ENCODE data around the gene SH3D21. TPM values are rescaled to one million over a fixed set of nuclear protein-coding genes. Genes with fewer than 3 reads are reported as not detected.

Gene SH3D21
- polyA plus RNA-seq, 6 donors from 2014 or later = 0.23 to 0.51 (median 0.36) TPM; not detected in 2

DNA sequence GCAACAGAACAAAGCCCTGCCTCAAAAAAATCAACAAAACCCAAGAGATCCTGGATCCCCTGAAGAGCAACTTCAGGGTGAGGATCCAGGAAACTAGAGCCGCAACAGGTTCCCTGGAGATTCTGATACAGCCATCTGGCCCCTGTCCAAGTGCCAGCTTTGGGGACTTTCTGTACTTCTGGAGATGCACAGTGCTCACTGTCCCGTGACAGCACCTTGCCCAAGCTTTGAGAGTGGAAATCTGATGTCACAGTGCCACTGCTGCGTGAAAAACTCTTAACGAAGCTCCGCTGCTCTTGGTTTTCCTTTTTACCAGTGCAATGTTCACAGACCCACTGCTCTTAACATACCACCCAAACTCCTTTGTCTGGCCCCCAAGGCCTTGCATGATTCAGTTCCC lies 53.2 kb downstream of the SH3D21 start:
- no peaks in the 10 kb centered on the region for H3K9me3 Mint-ChIP-seq
- peak overlapping the region in 7 of 8 donors; percentile 12 to 84 (median 58) for H3K4me3 Mint-ChIP-seq
- H3K4me1 Mint-ChIP-seq = peaks cover 12 to 21% (median 20%) of the 10 kb centered on the region in 3 donors
- no peaks in the 10 kb centered on the region for H3K27me3 Mint-ChIP-seq
- H3K27ac Mint-ChIP-seq = peak overlapping the region; percentile 74 to 98 (median 96)
- DNase-seq = peak; percentile 37
- ATAC-seq (ENCODE audit: low read depth in 2 of 2) = peak; percentile 81 to 83
- H3K36me3 Mint-ChIP-seq = no peaks in the 10 kb centered on the region

- peak; percentile 25 for DNase-seq
- H3K36me3 Mint-ChIP-seq = no peaks in the 10 kb centered on the region
- H3K27me3 Mint-ChIP-seq = no peaks in the 10 kb centered on the region
- peak; percentile 86 to 87 for ATAC-seq (ENCODE audit: low read depth in 2 of 2)
- H3K9me3 Mint-ChIP-seq = no peaks in the 10 kb centered on the region
- peak overlapping the region; percentile 74 to 98 (median 96) for H3K27ac Mint-ChIP-seq
- H3K4me3 Mint-ChIP-seq = peak overlapping the region; percentile 9 to 84 (median 58)
- H3K4me1 Mint-ChIP-seq = peaks cover 12 to 24% (median 22%) of the 10 kb centered on the region in 3 donors
Observed at GRCh38 chr1:36359911-36360550, 53.9 kb downstream of the SH3D21 start.

DNA sequence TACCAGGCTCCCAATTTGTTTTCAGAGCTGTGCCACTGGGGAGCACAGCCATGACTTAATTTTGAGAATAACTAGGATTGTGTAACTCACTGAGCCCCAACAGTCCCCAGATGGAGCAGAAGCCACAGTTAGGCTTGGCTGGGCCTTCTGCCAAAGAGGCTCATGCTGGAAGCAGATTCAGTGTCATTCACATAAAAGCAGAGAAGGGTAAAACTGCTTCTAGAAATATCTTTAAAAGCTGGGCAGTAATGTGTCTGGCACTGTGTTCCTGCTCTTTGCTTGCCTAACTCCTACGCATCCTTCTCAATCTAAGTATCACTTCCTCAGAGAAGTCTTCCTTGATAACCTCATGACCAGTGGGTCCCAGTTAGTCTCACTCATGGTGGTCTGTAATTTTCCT lies 59.2 kb downstream of the SH3D21 start:
- Mint-ChIP-seq H3K27ac (peak overlapping the region; percentile 87 to 97 (median 92)), H3K9me3 (no peaks in the 10 kb centered on the region), H3K4me3 (peak overlapping the region in 4 of 8 donors; percentile 47 to 86 (median 66))

DNA sequence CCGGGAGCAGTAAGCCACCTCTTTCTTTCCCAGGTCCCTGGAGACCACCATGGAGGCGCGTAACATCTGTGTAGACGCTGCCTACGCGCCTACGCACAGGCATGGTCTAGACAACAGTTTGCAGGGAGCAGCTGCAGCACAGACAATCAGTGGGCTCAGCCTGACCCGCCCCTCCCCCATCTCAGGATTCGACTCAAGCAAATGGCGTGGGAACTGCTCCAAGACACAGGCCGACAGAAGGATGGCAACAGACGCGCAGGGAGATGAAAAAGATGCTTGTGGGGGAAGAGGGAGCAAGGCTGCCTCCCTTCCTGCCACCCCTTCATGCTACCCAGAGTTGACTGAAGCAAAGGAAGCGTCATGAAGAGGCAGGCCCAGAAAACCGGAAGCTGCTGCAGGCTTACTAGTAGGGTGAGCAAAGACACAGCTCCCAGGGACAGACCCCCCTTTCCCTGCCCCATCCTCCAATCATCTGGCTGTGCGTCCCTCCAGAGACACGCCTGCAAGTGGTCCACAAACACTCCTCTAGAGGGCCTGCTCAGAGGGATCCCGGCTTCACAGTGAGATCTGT lies 60.0 kb downstream of the SH3D21 start:
- peaks cover 47 to 65% (median 55%) of the 10 kb centered on the region in 3 donors for H3K4me1 Mint-ChIP-seq
- peak; percentile 55 for DNase-seq
- peak overlapping the region; percentile 87 to 97 (median 92) for H3K27ac Mint-ChIP-seq
- peak; percentile 80 to 81 for ATAC-seq (ENCODE audit: low read depth in 2 of 2)
- no peaks in the 10 kb centered on the region for H3K27me3 Mint-ChIP-seq
- peak overlapping the region in 6 of 8 donors; percentile 47 to 86 (median 60) for H3K4me3 Mint-ChIP-seq
- no peaks in the 10 kb centered on the region for H3K36me3 Mint-ChIP-seq
- H3K9me3 Mint-ChIP-seq = no peaks in the 10 kb centered on the region

More for the DNA sequence above, 59.2 kb downstream of the SH3D21 start:
- H3K4me1 Mint-ChIP-seq = peaks cover 48 to 60% (median 53%) of the 10 kb centered on the region in 3 donors
- H3K27me3 Mint-ChIP-seq = no peaks in the 10 kb centered on the region
- ATAC-seq (ENCODE audit: low read depth in 2 of 2) (peak in 1 of 2 donors; percentile 18), DNase-seq (no peak)
- H3K36me3 Mint-ChIP-seq = no peaks in the 10 kb centered on the region

GRCh38 chr1:36367066-36367465 lies 60.9 kb downstream of the SH3D21 start:
- Mint-ChIP-seq H3K4me3 (peak overlapping the region in 3 of 8 donors; percentile 35 to 54 (median 53)), H3K4me1 (peaks cover 46 to 73% (median 56%) of the 10 kb centered on the region in 3 donors), H3K9me3 (no peaks in the 10 kb centered on the region), H3K27ac (peak overlapping the region in 5 of 6 donors; percentile 60 to 97 (median 92)), H3K27me3 (no peaks in the 10 kb centered on the region), H3K36me3 (no peaks in the 10 kb centered on the region)
- no peak for DNase-seq
- no peak for ATAC-seq (ENCODE audit: low read depth in 2 of 2)

DNA sequence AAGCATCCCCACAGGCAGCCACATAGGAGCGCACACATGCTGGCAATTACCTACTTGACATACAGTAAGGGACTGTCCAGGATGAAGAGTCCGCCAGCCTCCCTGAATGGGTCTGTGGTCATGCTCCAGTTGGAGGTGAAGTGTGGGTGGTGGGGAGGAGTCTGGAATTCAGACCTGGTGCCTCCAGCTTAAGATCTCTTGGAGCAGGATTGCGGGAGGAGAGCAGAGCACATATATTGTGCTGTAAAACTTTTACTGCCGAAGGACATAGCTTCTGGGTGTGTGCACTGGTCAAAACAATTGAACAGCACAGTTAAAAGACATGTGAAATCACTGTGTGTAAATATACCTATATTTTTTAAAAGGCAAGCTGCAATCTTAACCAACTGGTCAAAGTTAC lies 61.6 kb downstream of the SH3D21 start:
- H3K4me3 Mint-ChIP-seq = peak overlapping the region in 1 of 8 donors; percentile 54

DNA sequence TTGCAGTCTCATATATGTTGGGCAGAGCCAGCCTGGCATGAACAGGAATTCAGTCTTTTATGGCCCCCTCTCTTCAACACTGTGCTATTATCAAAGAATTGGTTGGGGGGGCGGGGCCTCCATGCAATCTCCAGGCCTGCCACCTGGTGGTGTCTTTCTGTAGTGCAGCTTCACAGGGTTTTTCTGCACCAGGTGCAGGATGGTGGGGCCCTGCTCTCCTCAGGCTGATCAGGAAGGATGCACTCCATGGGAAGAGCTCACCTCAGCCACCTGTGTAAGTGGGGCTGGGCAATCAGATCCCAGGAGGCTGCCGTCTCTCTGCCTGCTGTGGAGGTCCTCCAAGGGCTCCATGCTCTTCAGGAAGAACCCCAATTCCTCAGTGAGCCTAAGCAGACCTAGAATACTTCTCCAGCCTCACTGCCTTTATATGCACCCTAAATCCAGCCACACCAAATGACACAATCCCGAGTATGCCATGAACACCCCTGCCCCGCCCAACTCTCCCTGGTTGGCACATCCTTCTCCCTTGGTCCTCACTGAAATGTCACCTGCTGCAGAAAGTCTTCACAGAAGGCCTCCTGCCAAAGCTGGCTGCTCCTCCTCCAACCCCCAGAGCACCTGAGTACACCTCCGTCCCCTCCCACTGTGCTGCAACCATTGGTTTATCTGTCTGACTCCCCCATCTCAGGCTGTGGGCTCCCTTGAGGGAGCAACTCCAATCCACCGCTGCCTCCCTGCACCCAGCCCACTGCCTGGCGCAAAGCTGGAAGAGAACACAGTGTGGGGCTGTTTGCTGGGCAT lies 63.1 kb downstream of the SH3D21 start:
- H3K27me3 Mint-ChIP-seq = no peaks in the 10 kb centered on the region
- H3K4me1 Mint-ChIP-seq = peaks cover 64 to 94% (median 74%) of the 10 kb centered on the region in 3 donors
- H3K9me3 Mint-ChIP-seq = no peaks in the 10 kb centered on the region
- ATAC-seq (ENCODE audit: low read depth in 2 of 2) (peak; percentile 27 to 39), DNase-seq (peak; percentile 74)
- H3K27ac Mint-ChIP-seq = peak overlapping the region in 5 of 6 donors; percentile 32 to 91 (median 78)
- H3K4me3 Mint-ChIP-seq = peak overlapping the region in 4 of 8 donors; percentile 24 to 89 (median 42)
- no peaks in the 10 kb centered on the region for H3K36me3 Mint-ChIP-seq

More for the DNA sequence above, 61.6 kb downstream of the SH3D21 start:
- ATAC-seq (ENCODE audit: low read depth in 2 of 2) = no peak
- H3K4me1 Mint-ChIP-seq = peaks cover 53 to 80% (median 60%) of the 10 kb centered on the region in 3 donors
- peak overlapping the region in 5 of 6 donors; percentile 38 to 87 (median 70) for H3K27ac Mint-ChIP-seq
- no peak for DNase-seq
- H3K9me3 Mint-ChIP-seq = no peaks in the 10 kb centered on the region
- no peaks in the 10 kb centered on the region for H3K27me3 Mint-ChIP-seq
- no peaks in the 10 kb centered on the region for H3K36me3 Mint-ChIP-seq

Other genes with a start within 250 kb of the SH3D21 start
- gene TEKT2, start 222.3 kb upstream of the SH3D21 start, polyA plus RNA-seq (ENCODE audit: low read depth in 6 of 6) = not detected
- gene ADPRS, start 217.5 kb upstream of the SH3D21 start, polyA plus RNA-seq (ENCODE audit: low read depth in 6 of 6) = 10 to 100 TPM; 16.0 to 32.2 (median 19.2) TPM
- gene COL8A2, start 181.1 kb upstream of the SH3D21 start, polyA plus RNA-seq (ENCODE audit: low read depth in 6 of 6) = under 1 TPM in 3 of 6 donors, not detected in 3; 0.10 to 0.25 (median 0.19) TPM
- 100 to 1,000 TPM; 103 to 185 (median 109) TPM for gene TRAPPC3, start 156.9 kb upstream of the SH3D21 start, polyA plus RNA-seq (ENCODE audit: low read depth in 6 of 6)
- 10 to 100 TPM in 1 of 6 donors, 1 to 10 TPM in 5; 2.6 to 12.5 (median 5.3) TPM for gene MAP7D1, start 150.2 kb upstream of the SH3D21 start, polyA plus RNA-seq (ENCODE audit: low read depth in 6 of 6)
- 100 to 1,000 TPM; 109 to 142 (median 131) TPM for gene THRAP3, start 81.9 kb upstream of the SH3D21 start, polyA plus RNA-seq (ENCODE audit: low read depth in 6 of 6)
- gene EVA1B, start 17.3 kb downstream of the SH3D21 start, polyA plus RNA-seq (ENCODE audit: low read depth in 6 of 6) = 1 to 10 TPM in 1 of 6 donors, under 1 TPM in 3, not detected in 2; 0.52 to 1.3 (median 0.74) TPM
- gene STK40, start 79.6 kb downstream of the SH3D21 start, polyA plus RNA-seq (ENCODE audit: low read depth in 6 of 6) = 100 to 1,000 TPM in 1 of 6 donors, 10 to 100 TPM in 5; 62.3 to 105 (median 73.3) TPM
- 100 to 1,000 TPM; 358 to 480 (median 448) TPM for gene LSM10, start 91.5 kb downstream of the SH3D21 start, polyA plus RNA-seq (ENCODE audit: low read depth in 6 of 6)
- gene OSCP1, start 144.1 kb downstream of the SH3D21 start, polyA plus RNA-seq (ENCODE audit: low read depth in 6 of 6) = under 1 TPM in 1 of 6 donors, not detected in 5; 0.62 TPM
- 10 to 100 TPM; 55.6 to 86.7 (median 62.4) TPM for gene MRPS15, start 158.0 kb downstream of the SH3D21 start, polyA plus RNA-seq (ENCODE audit: low read depth in 6 of 6)
- gene CSF3R, start 176.5 kb downstream of the SH3D21 start, polyA plus RNA-seq (ENCODE audit: low read depth in 6 of 6) = 1 to 10 TPM in 3 of 6 donors, under 1 TPM in 3; 0.12 to 4.4 (median 0.78) TPM

Data from naive B cell (primary cell).